NOMO-1 (cell line): ENCODE data around the gene DNAJB11.
"Not testable (repeated sequence)": the region's sequence is repeated elsewhere in the genome, so short reads cannot be mapped to it uniquely, and the experiment has no call there.

Experiments
- DNase-seq, 2 experiments: peaks; one replicate each; lab custom pipeline; 2025; ENCODE audit not compliant: unreplicated experiment in 2 of 2; lab: John Stamatoyannopoulos, UW

The DNAJB11 gene

GRCh38 chr3:186551387-186551786 lies 19.1 kb upstream of the DNAJB11 start:
- DNase-seq = no peak

DNA sequence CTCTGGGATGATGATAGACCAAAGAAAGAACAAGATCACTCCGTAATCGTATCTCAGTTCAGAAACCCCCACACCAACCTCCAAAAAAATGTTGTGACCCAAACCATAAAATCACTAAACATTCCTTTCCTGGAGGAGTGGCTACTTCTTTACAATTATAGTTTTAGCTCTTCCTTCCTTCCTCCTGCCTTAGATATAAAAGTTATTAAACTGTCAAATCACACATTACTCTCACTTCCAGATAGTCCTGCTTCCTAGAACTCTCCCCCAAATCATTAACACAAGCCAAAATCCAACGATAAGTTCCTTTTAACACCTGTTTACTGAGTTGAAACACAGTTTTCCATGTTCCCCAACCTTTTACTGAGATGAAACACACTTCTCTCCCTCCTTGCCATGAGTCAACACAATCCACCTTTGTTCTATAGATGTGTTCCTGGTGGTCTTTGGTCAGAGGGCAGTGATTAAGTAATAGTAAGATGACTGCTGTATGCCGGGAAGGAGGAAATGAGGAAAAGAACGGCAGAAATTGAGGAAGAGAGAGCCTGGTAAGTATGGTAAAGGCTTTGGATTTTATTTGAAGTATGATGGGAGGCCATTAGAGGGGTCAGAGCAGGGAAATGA lies 18.0 kb upstream of the DNAJB11 start:
- no peak for DNase-seq

GRCh38 chr3:186564586-186564985 lies 5.9 kb upstream of the DNAJB11 start:
- no peak for DNase-seq

GRCh38 chr3:186566772-186567071 lies 3.8 kb upstream of the DNAJB11 start:
- no peak for DNase-seq

DNA sequence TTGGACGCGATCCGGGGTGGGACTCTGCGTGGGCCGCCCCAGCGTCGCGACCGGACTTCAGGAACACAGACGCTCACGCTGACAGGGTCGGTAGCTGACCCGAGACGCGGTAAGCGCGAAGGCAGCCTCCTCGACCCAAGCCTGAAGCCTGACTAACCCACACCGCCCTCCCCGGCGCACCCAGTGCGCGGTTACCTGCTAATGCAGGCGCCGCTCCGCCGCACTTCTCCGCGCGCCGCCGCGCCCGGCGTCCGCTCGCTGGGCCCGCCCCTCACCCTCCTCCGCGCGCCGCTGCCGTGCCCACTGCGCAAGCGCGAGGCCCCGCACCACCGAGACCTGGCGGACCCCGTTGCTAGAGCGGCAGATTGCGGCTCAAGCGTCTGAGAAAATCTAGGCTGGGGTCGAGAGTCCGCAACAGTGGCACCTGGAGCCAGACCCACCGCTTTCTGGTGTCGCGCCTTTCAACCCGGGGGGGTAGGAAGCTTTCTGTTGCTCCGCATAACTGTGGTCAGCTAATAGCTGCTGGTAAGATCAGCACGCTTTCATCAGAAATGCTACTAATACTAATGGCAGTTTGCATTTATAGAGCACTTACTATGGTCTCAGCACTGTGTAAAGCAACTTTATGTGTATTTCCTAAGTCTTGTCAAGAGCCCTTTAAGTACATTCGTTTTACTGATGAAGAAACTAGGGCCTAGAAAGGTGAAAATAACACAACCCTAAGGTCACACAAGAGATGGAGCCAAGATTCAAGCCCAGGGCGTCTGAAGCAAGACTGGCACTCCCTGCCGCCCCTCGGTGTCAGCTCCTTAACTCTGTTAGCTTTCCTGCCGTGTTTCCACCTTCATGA lies 3.2 kb upstream of the DNAJB11 start, which contains the start of gene TBCCD1:
Gene TBCCD1, minus strand, starts transcription at position 268 of the 850 bp plus-strand sequence. CDS start 3,010 bp downstream, outside the sequence.
- DNase-seq = peak; percentile 87 to 96

GRCh38 chr3:186569361-186569760 lies 1.2 kb upstream of the DNAJB11 start:
- DNase-seq = not testable (repeated sequence)

DNA sequence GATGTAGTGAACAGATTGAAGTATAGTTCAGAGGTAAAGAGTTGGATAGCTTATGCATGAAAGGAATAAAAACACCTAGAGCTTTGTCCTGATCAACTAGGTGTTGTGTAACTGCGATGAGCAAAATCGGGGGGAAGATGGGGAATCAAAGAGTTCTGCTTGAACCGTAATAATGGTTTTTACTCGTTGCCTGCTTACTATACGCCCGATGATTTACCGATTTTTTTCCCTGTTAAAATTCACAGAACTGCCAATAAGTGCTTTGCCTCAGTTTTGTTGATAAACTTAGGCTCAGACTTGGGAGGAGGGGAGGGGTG lies 783 bp upstream of the DNAJB11 start:
- no peak for DNase-seq

DNA sequence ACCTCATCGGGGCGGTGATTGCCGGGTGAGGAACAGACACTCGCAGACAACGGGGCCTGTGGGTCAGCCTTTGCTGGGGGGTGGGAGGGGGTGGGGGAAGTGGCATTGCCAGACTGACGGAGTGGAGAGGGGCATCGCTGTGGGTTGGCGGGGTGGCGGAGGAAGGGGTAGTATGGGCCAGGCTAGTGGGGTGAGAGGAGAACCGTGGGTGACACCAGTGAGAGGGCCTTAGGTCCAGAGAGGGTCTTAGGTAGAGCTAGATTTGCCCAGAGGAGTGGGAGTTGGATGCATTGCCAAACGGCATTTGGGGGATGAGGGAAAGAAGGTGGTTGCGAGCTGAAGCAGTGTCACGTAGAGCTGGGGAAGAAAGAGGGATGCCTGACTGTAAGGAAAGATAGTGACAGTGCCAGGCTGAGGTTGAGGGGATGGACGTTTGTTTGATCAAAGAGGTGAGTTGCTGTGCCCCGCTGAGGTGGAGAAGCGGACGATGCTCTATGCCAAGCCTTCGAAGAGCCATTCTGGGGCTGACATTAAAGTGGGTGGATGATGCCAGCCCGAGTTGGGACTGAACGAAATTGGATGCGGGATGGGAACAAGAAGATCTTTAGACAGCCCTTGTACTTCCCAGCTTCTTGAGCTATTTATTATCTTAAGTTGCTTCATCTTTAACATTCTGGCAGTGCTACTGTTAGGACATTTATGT lies 572 bp downstream of the DNAJB11 start:
- no peak for DNase-seq

GRCh38 chr3:186571644-186572013 lies 1.1 kb downstream of the DNAJB11 start:
- DNase-seq = peak; percentile 28 to 73

- no peak for DNase-seq
Measured at GRCh38 chr3:186577521-186577920, 7.0 kb downstream of the DNAJB11 start.

DNA sequence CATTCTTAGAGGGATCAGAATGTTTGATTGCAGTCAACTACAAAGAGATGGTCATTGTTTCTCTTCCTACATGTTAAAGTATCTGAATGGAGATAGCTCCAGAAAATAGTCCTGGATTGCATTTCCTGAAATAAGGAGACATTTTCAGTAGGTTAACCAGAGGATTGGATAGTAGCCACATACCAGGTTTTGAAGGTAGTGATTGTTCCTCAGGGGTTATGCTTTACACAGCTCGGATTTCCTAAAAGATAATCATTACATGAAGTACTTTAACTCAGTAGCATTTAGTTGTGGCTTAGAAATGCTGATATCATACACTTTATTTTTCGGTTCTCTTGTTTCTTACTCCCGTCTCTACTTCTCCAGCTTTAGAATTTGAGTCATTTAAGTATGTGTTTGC lies 10.3 kb downstream of the DNAJB11 start:
- DNase-seq = no peak

DNA sequence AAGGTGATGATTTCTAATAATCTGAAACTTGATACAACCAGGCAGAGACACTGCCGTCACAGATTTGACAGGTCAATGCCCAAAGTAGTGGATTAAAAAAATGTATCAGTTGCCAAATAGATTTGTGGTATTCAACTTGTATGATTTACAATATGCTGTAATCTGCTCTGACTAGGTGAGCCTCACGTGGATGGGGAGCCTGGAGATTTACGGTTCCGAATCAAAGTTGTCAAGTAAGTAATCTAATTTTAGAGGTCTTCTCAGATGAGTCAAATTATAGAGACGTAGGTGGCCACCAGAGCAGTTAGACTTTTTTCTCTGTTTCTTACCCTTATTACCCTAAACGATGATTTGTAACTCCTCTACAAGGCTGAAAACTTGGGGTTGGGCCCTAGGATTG lies 12.0 kb downstream of the DNAJB11 start:
- no peak for DNase-seq

GRCh38 chr3:186583831-186584230 lies 13.3 kb downstream of the DNAJB11 start:
- DNase-seq = no peak

DNA sequence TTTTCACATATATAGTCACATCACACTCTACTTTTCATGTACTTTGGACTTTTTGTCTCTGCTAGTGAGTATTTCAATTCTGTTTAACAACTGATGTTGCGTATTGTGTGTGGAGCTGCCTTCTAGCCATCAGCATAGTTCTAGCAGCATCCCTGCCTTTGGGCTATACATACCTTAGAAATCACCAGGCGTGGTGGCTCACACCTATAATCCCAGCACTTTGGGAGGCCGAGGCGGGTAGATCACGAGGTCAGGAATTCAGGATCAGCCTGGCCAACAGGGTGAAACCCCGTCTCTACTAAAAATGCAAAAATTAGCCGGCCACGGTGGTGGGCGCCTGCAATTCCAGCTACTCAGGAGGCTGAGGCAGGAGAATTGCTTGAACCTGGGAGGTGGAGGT lies 15.7 kb downstream of the DNAJB11 start:
- not testable (repeated sequence) for DNase-seq

DNA sequence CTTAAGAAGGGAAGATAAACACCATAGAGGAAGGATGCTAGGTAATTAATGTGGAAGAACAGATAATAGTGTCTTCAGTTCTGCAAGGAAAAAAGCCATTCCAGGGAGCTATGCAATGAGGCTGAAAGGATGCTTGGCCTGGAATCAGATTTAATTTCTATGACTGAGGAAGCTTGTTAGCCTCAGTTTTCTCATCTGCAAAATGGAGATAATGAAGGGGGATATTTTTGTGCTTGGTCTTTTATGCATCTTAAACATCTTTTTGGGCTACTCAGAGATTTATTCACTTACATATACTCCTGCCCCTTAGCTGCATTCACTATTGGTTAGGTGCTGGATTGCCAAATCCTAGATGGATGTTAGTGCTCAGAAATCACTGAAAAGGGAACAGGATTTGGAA lies 16.7 kb downstream of the DNAJB11 start:
- no peak for DNase-seq

DNA sequence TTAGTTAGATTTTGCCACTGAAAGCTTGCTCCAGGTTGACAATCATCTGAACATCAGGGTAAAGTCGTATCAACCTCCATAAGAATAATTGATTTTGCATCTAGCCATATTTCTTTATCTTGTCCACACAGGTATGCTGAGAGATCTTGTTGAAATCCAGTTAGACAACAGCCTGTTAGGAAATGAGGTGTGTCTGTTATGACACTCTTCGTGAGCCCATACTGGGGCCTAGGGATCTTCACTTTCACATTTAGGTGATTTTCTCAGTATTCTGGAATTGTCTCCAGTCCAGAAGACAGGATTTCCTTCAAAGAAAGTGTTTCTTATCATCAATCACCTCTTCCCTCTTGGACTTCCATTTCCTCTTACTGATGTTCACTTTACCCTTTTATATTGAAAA lies 18.1 kb downstream of the DNAJB11 start:
- DNase-seq = no peak

- peak in 1 of 2 experiments; percentile 8 for DNase-seq
Measured at GRCh38 chr3:186589121-186589520, 18.6 kb downstream of the DNAJB11 start.

- DNase-seq = no peak
Measured at GRCh38 chr3:186589856-186590579, 19.5 kb downstream of the DNAJB11 start.

GRCh38 chr3:186590580-186591295 lies 20.2 kb downstream of the DNAJB11 start:
- no peak for DNase-seq

DNA sequence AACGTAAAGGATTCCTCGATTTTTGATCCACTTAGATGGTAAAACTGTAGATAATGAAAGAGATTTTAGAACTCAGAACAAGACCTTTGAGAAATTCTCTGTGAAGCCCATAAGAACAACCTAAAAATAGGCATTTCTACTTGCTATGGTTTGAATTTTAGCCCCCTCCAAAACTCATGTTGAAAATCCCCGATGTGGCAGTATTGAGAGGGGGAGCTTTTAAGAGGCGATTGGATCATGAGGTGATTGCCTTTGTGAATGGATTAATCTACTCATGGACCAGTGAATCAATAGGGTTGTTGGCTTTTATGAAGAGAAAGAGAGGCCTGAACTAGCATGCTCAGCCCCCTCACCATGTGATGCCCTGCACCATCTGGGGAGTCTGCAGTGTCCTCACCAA lies 22.2 kb downstream of the DNAJB11 start:
- no peak for DNase-seq

GRCh38 chr3:186593862-186594261 lies 23.3 kb downstream of the DNAJB11 start:
- no peak for DNase-seq
